ENCODE measurements around the gene NAPB.
A peak's percentile ranks its signal among the peaks of the same experiment; 100 is the strongest.
"Not testable (repeated sequence)": the region's sequence is repeated elsewhere in the genome, so short reads cannot be mapped to it uniquely, and the experiment has no call there.

The NAPB gene

GRCh38 chr20:23420943-23421931 lies at the start of gene NAPB:
NAPB (minus strand) TSS chr20:23421488; CDS start chr20:23421402, 86 bp downstream.
- ATAC-seq (replicated peaks; ENCODE audit: extremely low read depth, poor library complexity, severe bottlenecking) (peak; percentile 97), DNase-seq (ENCODE audit: low spot score in 2 of 2) (peak; percentile 84 to 86)
- Mint-ChIP-seq H3K4me1 (peaks cover 34% of the 10 kb centered on the region), H3K27ac (ENCODE audit: low read depth) (peak within 1 kb of the TSS; percentile 87), H3K36me3 (ENCODE audit: insufficient read depth) (peaks cover 9% of the 10 kb centered on the region), H3K4me3 (peak within 1 kb of the TSS; percentile 84), H3K27me3 (peaks cover 13% of the 10 kb centered on the region), H3K9me3 (no peaks in the 10 kb centered on the region)

GRCh38 chr20:23466961-23467360 lies 45.7 kb upstream of the NAPB start:
- H3K9me3 Mint-ChIP-seq = peaks cover 11% of the 10 kb centered on the region
- not testable (repeated sequence) for H3K4me1 Mint-ChIP-seq; H3K36me3 Mint-ChIP-seq (ENCODE audit: insufficient read depth); H3K4me3 Mint-ChIP-seq; DNase-seq (ENCODE audit: low spot score in 2 of 2); ATAC-seq (replicated peaks; ENCODE audit: extremely low read depth, poor library complexity, severe bottlenecking); H3K27me3 Mint-ChIP-seq; H3K27ac Mint-ChIP-seq (ENCODE audit: low read depth)

GRCh38 chr20:23461180-23461579 lies 39.9 kb upstream of the NAPB start:
- Mint-ChIP-seq H3K27me3 (no peaks in the 10 kb centered on the region), H3K4me1 (peaks cover 20% of the 10 kb centered on the region), H3K36me3 (ENCODE audit: insufficient read depth) (no peaks in the 10 kb centered on the region), H3K9me3 (peaks cover 2% of the 10 kb centered on the region), H3K27ac (ENCODE audit: low read depth) (no peak overlapping the region), H3K4me3 (no peak overlapping the region)
- DNase-seq (ENCODE audit: low spot score in 2 of 2) (no peak), ATAC-seq (replicated peaks; ENCODE audit: extremely low read depth, poor library complexity, severe bottlenecking) (no peak)

- Mint-ChIP-seq H3K9me3 (no peaks in the 10 kb centered on the region), H3K4me3 (no peak overlapping the region), H3K4me1 (peaks cover 26% of the 10 kb centered on the region), H3K27ac (ENCODE audit: low read depth) (peak overlapping the region; percentile 2), H3K27me3 (no peaks in the 10 kb centered on the region), H3K36me3 (ENCODE audit: insufficient read depth) (peaks cover 2% of the 10 kb centered on the region)
- DNase-seq (ENCODE audit: low spot score in 2 of 2) (no peak), ATAC-seq (replicated peaks; ENCODE audit: extremely low read depth, poor library complexity, severe bottlenecking) (no peak)
Measured at GRCh38 chr20:23459461-23460150, 38.3 kb upstream of the NAPB start.

- peak; percentile 68 for ATAC-seq (replicated peaks; ENCODE audit: extremely low read depth, poor library complexity, severe bottlenecking)
Measured at GRCh38 chr20:23456873-23457272, 35.6 kb upstream of the NAPB start.

GRCh38 chr20:23456409-23456808 lies 35.1 kb upstream of the NAPB start:
- ATAC-seq (replicated peaks; ENCODE audit: extremely low read depth, poor library complexity, severe bottlenecking) = peak; percentile 90
- H3K36me3 Mint-ChIP-seq (ENCODE audit: insufficient read depth) = peaks cover 2% of the 10 kb centered on the region
- peak overlapping the region; percentile 97 for H3K27ac Mint-ChIP-seq (ENCODE audit: low read depth)
- peak overlapping the region; percentile 70 for H3K4me3 Mint-ChIP-seq
- peak in 1 of 2 donors; percentile 49 for DNase-seq (ENCODE audit: low spot score in 2 of 2)
- H3K27me3 Mint-ChIP-seq = no peaks in the 10 kb centered on the region
- no peaks in the 10 kb centered on the region for H3K9me3 Mint-ChIP-seq
- peaks cover 26% of the 10 kb centered on the region for H3K4me1 Mint-ChIP-seq

More at GRCh38 chr20:23456873-23457272, 35.6 kb upstream of the NAPB start:
- H3K27ac Mint-ChIP-seq (ENCODE audit: low read depth) = peak overlapping the region; percentile 97
- peak overlapping the region; percentile 70 for H3K4me3 Mint-ChIP-seq
- H3K9me3 Mint-ChIP-seq = no peaks in the 10 kb centered on the region
- peaks cover 2% of the 10 kb centered on the region for H3K36me3 Mint-ChIP-seq (ENCODE audit: insufficient read depth)
- peaks cover 26% of the 10 kb centered on the region for H3K4me1 Mint-ChIP-seq
- peak in 1 of 2 donors; percentile 32 for DNase-seq (ENCODE audit: low spot score in 2 of 2)
- H3K27me3 Mint-ChIP-seq = no peaks in the 10 kb centered on the region

- no peak for DNase-seq (ENCODE audit: low spot score in 2 of 2)
- Mint-ChIP-seq H3K27me3 (no peaks in the 10 kb centered on the region), H3K4me3 (peak overlapping the region; percentile 70), H3K9me3 (no peaks in the 10 kb centered on the region), H3K36me3 (ENCODE audit: insufficient read depth) (peaks cover 2% of the 10 kb centered on the region), H3K27ac (ENCODE audit: low read depth) (peak overlapping the region; percentile 97), H3K4me1 (peaks cover 26% of the 10 kb centered on the region)
- no peak for ATAC-seq (replicated peaks; ENCODE audit: extremely low read depth, poor library complexity, severe bottlenecking)
Measured at GRCh38 chr20:23455639-23456038, 34.4 kb upstream of the NAPB start.

GRCh38 chr20:23454816-23455215 lies 33.5 kb upstream of the NAPB start:
- Mint-ChIP-seq H3K4me1 (peaks cover 24% of the 10 kb centered on the region), H3K9me3 (no peaks in the 10 kb centered on the region), H3K27me3 (no peaks in the 10 kb centered on the region), H3K36me3 (ENCODE audit: insufficient read depth) (peaks cover 2% of the 10 kb centered on the region), H3K4me3 (no peak overlapping the region), H3K27ac (ENCODE audit: low read depth) (no peak overlapping the region)
- no peak for ATAC-seq (replicated peaks; ENCODE audit: extremely low read depth, poor library complexity, severe bottlenecking)
- DNase-seq (ENCODE audit: low spot score in 2 of 2) = no peak

- H3K27ac Mint-ChIP-seq (ENCODE audit: low read depth) = no peak overlapping the region
- no peak for ATAC-seq (replicated peaks; ENCODE audit: extremely low read depth, poor library complexity, severe bottlenecking)
- no peaks in the 10 kb centered on the region for H3K9me3 Mint-ChIP-seq
- no peak overlapping the region for H3K4me3 Mint-ChIP-seq
- peaks cover 2% of the 10 kb centered on the region for H3K36me3 Mint-ChIP-seq (ENCODE audit: insufficient read depth)
- no peaks in the 10 kb centered on the region for H3K27me3 Mint-ChIP-seq
- no peak for DNase-seq (ENCODE audit: low spot score in 2 of 2)
- H3K4me1 Mint-ChIP-seq = peaks cover 29% of the 10 kb centered on the region
Measured at GRCh38 chr20:23453549-23454543, 32.6 kb upstream of the NAPB start.

- H3K27ac Mint-ChIP-seq (ENCODE audit: low read depth) = no peak within 1 kb of the TSS
- no peaks in the 10 kb centered on the region for H3K27me3 Mint-ChIP-seq
- ATAC-seq (replicated peaks; ENCODE audit: extremely low read depth, poor library complexity, severe bottlenecking) (no peak), DNase-seq (ENCODE audit: low spot score in 2 of 2) (no peak)
- H3K4me3 Mint-ChIP-seq = no peak within 1 kb of the TSS
- H3K9me3 Mint-ChIP-seq = no peaks in the 10 kb centered on the region
- peaks cover 2% of the 10 kb centered on the region for H3K36me3 Mint-ChIP-seq (ENCODE audit: insufficient read depth)
- H3K4me1 Mint-ChIP-seq = peaks cover 30% of the 10 kb centered on the region
Measured at GRCh38 chr20:23452776-23453175, 31.5 kb upstream of the NAPB start, which contains the start of gene CST11. CST11 (minus strand) TSS chr20:23452876; CDS start chr20:23452811, 65 bp downstream.

- DNase-seq (ENCODE audit: low spot score in 2 of 2) = no peak
- Mint-ChIP-seq H3K27ac (ENCODE audit: low read depth) (no peak overlapping the region), H3K36me3 (ENCODE audit: insufficient read depth) (peaks cover 2% of the 10 kb centered on the region), H3K4me1 (peaks cover 26% of the 10 kb centered on the region), H3K27me3 (no peaks in the 10 kb centered on the region), H3K9me3 (no peaks in the 10 kb centered on the region), H3K4me3 (no peak overlapping the region)
- no peak for ATAC-seq (replicated peaks; ENCODE audit: extremely low read depth, poor library complexity, severe bottlenecking)
Measured at GRCh38 chr20:23451956-23452487, 30.7 kb upstream of the NAPB start.
